CD4-positive, CD25-positive, alpha-beta regulatory T cell (primary cell): ENCODE measurements around the gene PHC2. TPM values are rescaled to one million over a fixed set of nuclear protein-coding genes. Genes with fewer than 3 reads are reported as not detected.

Experiments used
- ATAC-seq, 2 donors: fragments of 150-1000 bp; cut with Tn5 transposase; one replicate each; pipeline ENCODE4 v1.10.0; 2021; ENCODE audit warnings: low read depth in 2 of 2, moderate number of reproducible peaks in 2 of 2, moderate library complexity in 1 of 2
- DNase-seq, 3 donors: peaks; one replicate each; pipeline versions ENCODE4 v3.0.0 to v3.0.0-alpha.2; 2012 to 2022; ENCODE audit warnings: mixed read lengths in 1 of 3
- H3K27ac ChIP-seq: one replicate; pipeline ENCODE4 v1.7.0; 2013; ENCODE audit warnings: mild to moderate bottlenecking, low read length; ENCODE audit not compliant: insufficient read depth, poor library complexity, severe bottlenecking
- H3K27me3 ChIP-seq: one replicate; pipeline ENCODE4 v1.7.0; 2013; ENCODE audit warnings: low read length; ENCODE audit not compliant: control insufficient read depth, insufficient read depth
- H3K36me3 ChIP-seq: one replicate; pipeline ENCODE4 v1.7.0; 2013; ENCODE audit warnings: mild to moderate bottlenecking, low read length, moderate library complexity; ENCODE audit not compliant: control insufficient read depth, insufficient read depth
- H3K4me1 ChIP-seq: 2 replicates; pipeline ENCODE4 v1.7.0; 2013; ENCODE audit warnings: mild to moderate bottlenecking, low read length; ENCODE audit not compliant: insufficient read depth, control insufficient read depth, poor library complexity, severe bottlenecking
- H3K4me3 ChIP-seq: one replicate; pipeline ENCODE4 v1.7.0; 2013; ENCODE audit warnings: low read depth, mild to moderate bottlenecking, low read length, moderate library complexity
- H3K9me3 ChIP-seq, 2 experiments: 1 replicate in 1 of 2; 2 replicates in 1 of 2; pipeline ENCODE4 v1.7.0; 2013; ENCODE audit warnings: low read length in 2 of 2, mild to moderate bottlenecking in 1 of 2, moderate library complexity in 1 of 2; ENCODE audit not compliant: control insufficient read depth in 2 of 2
- H3K27ac Mint-ChIP-seq, 3 donors: one replicate each; pipeline ENCODE4 v1.8.0; 2020 to 2022; ENCODE audit warnings: mild to moderate bottlenecking in 3 of 3, mixed read lengths in 3 of 3, moderate library complexity in 2 of 3
- H3K27me3 Mint-ChIP-seq: one replicate; pipeline ENCODE4 v1.8.0; 2022; ENCODE audit warnings: mild to moderate bottlenecking, mixed read lengths
- H3K36me3 Mint-ChIP-seq: one replicate; pipeline ENCODE4 v1.8.0; 2020; ENCODE audit warnings: mixed read lengths
- H3K4me1 Mint-ChIP-seq, 4 donors: one replicate each; pipeline ENCODE4 v1.8.0; 2020 to 2022; ENCODE audit warnings: mixed read lengths in 4 of 4, mild to moderate bottlenecking in 1 of 4
- H3K4me3 Mint-ChIP-seq, 4 donors: one replicate each; pipeline ENCODE4 v1.8.0; 2020 to 2022; ENCODE audit warnings: mild to moderate bottlenecking in 4 of 4, mixed read lengths in 4 of 4, moderate library complexity in 3 of 4
- H3K9me3 Mint-ChIP-seq, 7 donors: one replicate each; pipeline ENCODE4 v1.8.0; 2020 to 2022; ENCODE audit warnings: mixed read lengths in 7 of 7, mild to moderate bottlenecking in 3 of 7, moderate library complexity in 2 of 7
- polyA plus RNA-seq, 4 donors: library from polyadenylated mRNA; unstranded; fragments of 300-500 nt; fragmentation: Illumina TruSeq; gene quantifications; one replicate each; pipeline ENCODE4 v1.2.3, GENCODE V29; 2021
- total RNA-seq: library from RNA; stranded (reverse); gene quantifications from one replicate; pipeline ENCODE4 v1.2.3, GENCODE V29; 2022

Gene PHC2
- total and polyA plus RNA-seq, 5 donors from 2014 or later = 9.7 to 34.8 (median 20.7) TPM

- DNase-seq (no peak), ATAC-seq (no peak)
- H3K4me1 ChIP-seq = no peaks in the 10 kb centered on the region
- peaks cover 49% of the 10 kb centered on the region for H3K36me3 ChIP-seq
- Mint-ChIP-seq H3K9me3 (no peaks in the 10 kb centered on the region), H3K27ac (peak overlapping the region in 1 of 3 donors; percentile 15), H3K36me3 (peaks cover 26% of the 10 kb centered on the region), H3K27me3 (no peaks in the 10 kb centered on the region), H3K4me3 (no peak overlapping the region), H3K4me1 (peaks cover 0 to 4% (median 2%) of the 10 kb centered on the region in 4 donors)
- H3K9me3 ChIP-seq = no peaks in the 10 kb centered on the region
- no peak overlapping the region for H3K27ac ChIP-seq
- H3K27me3 ChIP-seq = no peaks in the 10 kb centered on the region
- H3K4me3 ChIP-seq = no peak overlapping the region
These were observed 150.7 kb downstream of the PHC2 start for GRCh38 chr1:33280091-33280661.

GRCh38 chr1:33277488-33278084 is 153.3 kb downstream of the PHC2 start:
- Histone ChIP-seq H3K4me1 (peaks cover 15% of the 10 kb centered on the region), H3K4me3 (no peak overlapping the region), H3K36me3 (peaks cover 32% of the 10 kb centered on the region), H3K9me3 (no peaks in the 10 kb centered on the region), H3K27me3 (no peaks in the 10 kb centered on the region), H3K27ac (no peak overlapping the region)
- no peaks in the 10 kb centered on the region for H3K27me3 Mint-ChIP-seq
- peaks cover 4 to 24% (median 15%) of the 10 kb centered on the region in 4 donors for H3K4me1 Mint-ChIP-seq
- DNase-seq (no peak), ATAC-seq (no peak)
- H3K9me3 Mint-ChIP-seq = no peaks in the 10 kb centered on the region
- no peak overlapping the region for H3K4me3 Mint-ChIP-seq
- peaks cover 21% of the 10 kb centered on the region for H3K36me3 Mint-ChIP-seq
- no peak overlapping the region for H3K27ac Mint-ChIP-seq

GRCh38 chr1:33276573-33277298 is 154.2 kb downstream of the PHC2 start:
- H3K27ac Mint-ChIP-seq = no peak overlapping the region
- H3K36me3 Mint-ChIP-seq = peaks cover 14% of the 10 kb centered on the region
- H3K4me3 Mint-ChIP-seq = no peak overlapping the region

GRCh38 chr1:33275706-33276572 is 155.0 kb downstream of the PHC2 start:
- Histone ChIP-seq H3K27ac (no peak overlapping the region), H3K4me3 (no peak overlapping the region), H3K4me1 (peaks cover 16% of the 10 kb centered on the region), H3K27me3 (no peaks in the 10 kb centered on the region), H3K9me3 (no peaks in the 10 kb centered on the region), H3K36me3 (peaks cover 18% of the 10 kb centered on the region)
- H3K27ac Mint-ChIP-seq = peak overlapping the region in 1 of 3 donors; percentile 56
- no peaks in the 10 kb centered on the region for H3K27me3 Mint-ChIP-seq
- H3K36me3 Mint-ChIP-seq = peaks cover 10% of the 10 kb centered on the region
- H3K4me3 Mint-ChIP-seq = no peak overlapping the region
- no peak for DNase-seq
- no peaks in the 10 kb centered on the region for H3K9me3 Mint-ChIP-seq
- peaks cover 4 to 33% (median 20%) of the 10 kb centered on the region in 4 donors for H3K4me1 Mint-ChIP-seq
- ATAC-seq = no peak

More at GRCh38 chr1:33276573-33277298, 154.2 kb downstream of the PHC2 start:
- no peak overlapping the region for H3K4me3 ChIP-seq
- H3K9me3 ChIP-seq = no peaks in the 10 kb centered on the region
- Mint-ChIP-seq H3K27me3 (no peaks in the 10 kb centered on the region), H3K4me1 (peaks cover 4 to 27% (median 19%) of the 10 kb centered on the region in 4 donors), H3K9me3 (no peaks in the 10 kb centered on the region)
- no peak overlapping the region for H3K27ac ChIP-seq
- DNase-seq (no peak), ATAC-seq (no peak)
- no peaks in the 10 kb centered on the region for H3K27me3 ChIP-seq
- peaks cover 16% of the 10 kb centered on the region for H3K4me1 ChIP-seq
- H3K36me3 ChIP-seq = peaks cover 26% of the 10 kb centered on the region

- no peak for DNase-seq
- Histone ChIP-seq H3K4me3 (no peak overlapping the region), H3K27me3 (no peaks in the 10 kb centered on the region), H3K27ac (no peak overlapping the region), H3K36me3 (peaks cover 15% of the 10 kb centered on the region), H3K9me3 (no peaks in the 10 kb centered on the region), H3K4me1 (peaks cover 16% of the 10 kb centered on the region)
- Mint-ChIP-seq H3K27ac (no peak overlapping the region), H3K4me3 (no peak overlapping the region), H3K27me3 (no peaks in the 10 kb centered on the region), H3K36me3 (peaks cover 12% of the 10 kb centered on the region), H3K4me1 (peaks cover 4 to 35% (median 20%) of the 10 kb centered on the region in 4 donors), H3K9me3 (no peaks in the 10 kb centered on the region)
- ATAC-seq = no peak
These were observed 155.7 kb downstream of the PHC2 start for GRCh38 chr1:33275195-33275594.

GRCh38 chr1:33274446-33274845 is 156.4 kb downstream of the PHC2 start:
- H3K4me1 ChIP-seq = peaks cover 16% of the 10 kb centered on the region
- no peak overlapping the region for H3K27ac Mint-ChIP-seq
- H3K27me3 Mint-ChIP-seq = no peaks in the 10 kb centered on the region
- no peaks in the 10 kb centered on the region for H3K27me3 ChIP-seq
- H3K4me3 ChIP-seq = no peak overlapping the region
- H3K27ac ChIP-seq = no peak overlapping the region
- ATAC-seq (no peak), DNase-seq (no peak)
- no peaks in the 10 kb centered on the region for H3K9me3 ChIP-seq
- H3K4me1 Mint-ChIP-seq = peaks cover under 1 to 39% (median 20%) of the 10 kb centered on the region in 4 donors
- H3K36me3 ChIP-seq = peaks cover 15% of the 10 kb centered on the region
- peaks cover 15% of the 10 kb centered on the region for H3K36me3 Mint-ChIP-seq
- no peaks in the 10 kb centered on the region for H3K9me3 Mint-ChIP-seq
- H3K4me3 Mint-ChIP-seq = no peak overlapping the region

GRCh38 chr1:33273961-33274371 is 156.9 kb downstream of the PHC2 start:
- DNase-seq (no peak), ATAC-seq (no peak)
- Histone ChIP-seq H3K36me3 (peaks cover 14% of the 10 kb centered on the region), H3K4me1 (peaks cover 19% of the 10 kb centered on the region), H3K27ac (no peak overlapping the region), H3K27me3 (no peaks in the 10 kb centered on the region), H3K4me3 (no peak overlapping the region), H3K9me3 (no peaks in the 10 kb centered on the region)
- Mint-ChIP-seq H3K9me3 (no peaks in the 10 kb centered on the region), H3K27me3 (no peaks in the 10 kb centered on the region), H3K36me3 (peaks cover 15% of the 10 kb centered on the region), H3K4me3 (no peak overlapping the region), H3K27ac (peak overlapping the region; percentile 90 to 97 (median 95)), H3K4me1 (peaks cover 0 to 43% (median 20%) of the 10 kb centered on the region in 4 donors)
